Effector memory CD8-positive, alpha-beta T cell (primary cell): ENCODE measurements around the gene BTG4.

Experiments used
- ATAC-seq: fragments of 150-1000 bp; cut with Tn5 transposase; replicated peaks from 2 replicates; pipeline ENCODE4 v1.10.0; 2021; ENCODE audit warnings: mild to moderate bottlenecking, moderate library complexity
- DNase-seq, 3 experiments: peaks; one replicate each; pipeline ENCODE4 v3.0.0; 2021
- H3K27ac Mint-ChIP-seq, 2 donors: one replicate each; pipeline ENCODE4 v1.8.0; 2022; ENCODE audit warnings: mild to moderate bottlenecking in 2 of 2, mixed read lengths in 2 of 2, moderate library complexity in 2 of 2
- H3K27me3 Mint-ChIP-seq, 2 donors: one replicate each; pipeline ENCODE4 v1.8.0; 2022; ENCODE audit warnings: mixed read lengths in 2 of 2
- H3K36me3 Mint-ChIP-seq: one replicate; pipeline ENCODE4 v1.8.0; 2022; ENCODE audit warnings: mild to moderate bottlenecking, moderate library complexity, mixed read lengths; ENCODE audit not compliant: insufficient read depth
- H3K4me1 Mint-ChIP-seq, 2 donors: one replicate each; pipeline ENCODE4 v1.8.0; 2022; ENCODE audit warnings: low read depth in 2 of 2, mixed read lengths in 2 of 2
- H3K4me3 Mint-ChIP-seq, 2 donors: one replicate each; pipeline ENCODE4 v1.8.0; 2022; ENCODE audit warnings: mild to moderate bottlenecking in 2 of 2, mixed read lengths in 2 of 2, moderate library complexity in 2 of 2
- H3K9me3 Mint-ChIP-seq, 2 donors: one replicate each; pipeline ENCODE4 v1.8.0; 2022; ENCODE audit warnings: mixed read lengths in 2 of 2

Gene BTG4

DNA sequence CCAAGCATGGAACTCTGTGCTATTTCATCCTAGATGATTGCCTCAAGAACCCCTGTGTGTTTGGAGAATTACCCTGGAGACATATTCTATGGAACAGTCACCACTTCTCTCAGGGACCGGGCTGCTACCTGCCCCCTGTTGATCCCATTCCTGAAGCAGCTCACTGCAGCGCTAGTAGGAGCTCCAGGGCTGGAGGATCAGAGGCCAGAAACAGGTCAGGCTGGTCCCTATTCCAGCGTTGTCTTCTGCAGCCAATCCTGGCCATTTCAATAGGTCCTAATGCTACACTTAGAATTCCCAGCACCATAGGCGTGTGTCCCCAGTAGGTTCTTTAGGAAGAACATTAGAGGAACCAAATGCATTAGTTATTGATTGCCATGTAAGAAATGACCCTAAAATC lies 48.9 kb downstream of the BTG4 start:
- H3K4me1 Mint-ChIP-seq, result no peaks in the 10 kb centered on the region
- DNase-seq (no peak), ATAC-seq (no peak)
- H3K9me3 Mint-ChIP-seq, result no peaks in the 10 kb centered on the region
- no peak overlapping the region for H3K27ac Mint-ChIP-seq
- no peak overlapping the region for H3K4me3 Mint-ChIP-seq
- H3K27me3 Mint-ChIP-seq, result peaks cover 41 to 68% of the 10 kb centered on the region in 2 donors
- no peaks in the 10 kb centered on the region for H3K36me3 Mint-ChIP-seq

DNA sequence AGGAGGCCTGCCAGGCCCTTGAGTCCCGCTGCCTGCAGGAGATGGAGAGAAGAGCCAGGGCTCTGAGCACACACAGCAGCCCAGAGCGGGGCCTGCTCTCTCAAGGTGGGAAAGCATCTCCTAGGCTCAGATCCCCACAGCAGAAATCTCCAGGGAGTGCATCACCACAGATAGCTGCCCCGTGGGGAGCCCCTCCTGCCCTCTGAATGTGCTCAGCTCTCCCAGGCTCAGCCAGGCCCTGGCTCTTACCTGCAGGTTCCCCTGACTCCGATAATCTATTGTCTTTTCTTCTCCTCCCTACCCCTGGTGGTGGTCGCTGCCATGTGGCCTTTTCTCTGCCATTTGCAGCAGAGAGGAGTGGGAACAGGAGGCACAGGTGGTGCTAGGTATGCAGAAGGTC lies 49.9 kb downstream of the BTG4 start:
- DNase-seq (no peak), ATAC-seq (no peak)
- Mint-ChIP-seq H3K36me3 (no peaks in the 10 kb centered on the region), H3K4me1 (no peaks in the 10 kb centered on the region), H3K27ac (no peak overlapping the region), H3K27me3 (peaks cover 49 to 76% of the 10 kb centered on the region in 2 donors), H3K9me3 (no peaks in the 10 kb centered on the region), H3K4me3 (no peak overlapping the region)

DNA sequence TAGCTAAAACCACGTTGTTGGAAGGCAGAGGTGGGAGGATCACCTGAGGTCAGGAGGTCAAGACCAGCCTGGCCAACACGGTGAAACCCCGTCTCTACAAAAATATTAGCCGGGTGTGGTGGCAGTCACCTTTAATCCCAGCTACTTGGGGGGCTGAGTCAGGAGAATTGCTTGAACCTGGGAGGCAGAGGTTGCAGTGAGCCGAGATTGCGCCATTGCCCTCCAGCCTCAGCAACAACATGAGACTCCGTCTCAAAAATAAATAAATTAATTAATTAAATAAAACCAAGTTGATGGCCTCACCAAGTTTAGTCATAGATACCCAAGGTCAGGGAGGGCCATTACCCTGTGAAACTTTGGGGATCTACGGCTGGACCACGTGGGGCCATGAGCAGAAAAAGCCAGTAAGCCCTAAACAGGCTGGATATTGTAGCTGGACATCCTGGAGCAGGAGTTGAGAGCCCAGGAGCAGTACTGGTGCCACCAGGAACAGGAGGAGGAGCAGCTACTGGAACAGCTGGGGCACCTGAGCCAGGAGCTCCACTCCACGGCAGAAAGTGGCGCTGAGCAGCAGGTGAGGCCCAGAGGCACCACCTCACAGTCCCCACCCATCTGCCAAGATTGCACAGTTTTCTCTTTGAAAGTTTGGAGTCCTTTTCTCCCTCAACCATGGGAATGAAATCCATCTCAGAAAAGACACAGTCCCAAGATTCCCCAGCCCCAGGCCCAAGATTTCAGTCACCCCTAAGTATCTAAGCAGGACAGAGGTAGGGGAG lies 50.5 kb downstream of the BTG4 start:
- Mint-ChIP-seq H3K36me3 (no peaks in the 10 kb centered on the region), H3K4me3 (no peak overlapping the region), H3K27ac (no peak overlapping the region), H3K27me3 (peaks cover 55 to 83% of the 10 kb centered on the region in 2 donors), H3K9me3 (no peaks in the 10 kb centered on the region), H3K4me1 (no peaks in the 10 kb centered on the region)
- DNase-seq (no peak), ATAC-seq (no peak)

DNA sequence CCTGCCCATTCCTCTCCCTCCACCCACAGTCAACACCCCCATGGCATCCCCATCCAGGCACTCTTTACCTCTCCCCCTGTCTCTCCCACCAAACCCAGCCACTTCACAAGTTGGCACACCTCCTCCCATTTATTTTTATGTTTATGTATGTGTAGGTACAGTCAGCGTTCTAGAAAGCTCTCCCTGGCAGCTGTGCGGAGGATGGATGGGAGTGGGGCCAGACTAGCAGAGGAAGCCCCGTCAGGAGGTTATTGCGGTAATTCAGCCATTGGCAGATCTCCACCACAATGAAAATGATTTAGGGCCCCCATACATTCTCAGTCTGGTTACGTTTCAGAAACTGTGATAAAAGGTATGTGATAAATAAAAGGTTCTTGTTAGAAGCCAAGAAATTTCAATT lies 51.3 kb downstream of the BTG4 start:
- no peak for DNase-seq
- ATAC-seq, result no peak
- H3K27me3 Mint-ChIP-seq, result peaks cover 55 to 90% of the 10 kb centered on the region in 2 donors
- H3K4me3 Mint-ChIP-seq, result no peak overlapping the region
- no peaks in the 10 kb centered on the region for H3K36me3 Mint-ChIP-seq
- H3K9me3 Mint-ChIP-seq, result no peaks in the 10 kb centered on the region
- H3K4me1 Mint-ChIP-seq, result no peaks in the 10 kb centered on the region
- H3K27ac Mint-ChIP-seq, result no peak overlapping the region

DNA sequence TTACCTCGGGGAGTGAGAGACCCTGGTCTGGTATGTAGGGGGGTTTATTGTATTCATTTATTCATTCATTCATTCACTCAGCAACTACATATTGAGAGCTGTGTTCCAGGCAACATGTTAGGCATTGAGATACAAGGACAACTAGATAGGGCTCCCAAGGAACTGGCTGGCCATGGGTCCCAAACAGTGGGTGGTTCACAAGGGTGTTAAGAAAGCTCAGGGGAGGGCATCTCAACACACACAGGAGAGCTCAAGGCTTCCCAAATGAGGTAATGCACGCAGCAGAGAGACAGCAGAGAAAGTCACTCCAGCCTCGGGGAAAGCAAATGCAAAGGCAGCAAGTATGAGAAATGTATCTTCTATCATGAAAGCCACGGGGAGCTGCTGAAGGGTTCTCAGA lies 51.8 kb downstream of the BTG4 start:
- Mint-ChIP-seq H3K9me3 (no peaks in the 10 kb centered on the region), H3K27me3 (peaks cover 55 to 90% of the 10 kb centered on the region in 2 donors), H3K4me3 (no peak overlapping the region), H3K4me1 (no peaks in the 10 kb centered on the region), H3K27ac (no peak overlapping the region), H3K36me3 (no peaks in the 10 kb centered on the region)
- DNase-seq (no peak), ATAC-seq (no peak)

DNA sequence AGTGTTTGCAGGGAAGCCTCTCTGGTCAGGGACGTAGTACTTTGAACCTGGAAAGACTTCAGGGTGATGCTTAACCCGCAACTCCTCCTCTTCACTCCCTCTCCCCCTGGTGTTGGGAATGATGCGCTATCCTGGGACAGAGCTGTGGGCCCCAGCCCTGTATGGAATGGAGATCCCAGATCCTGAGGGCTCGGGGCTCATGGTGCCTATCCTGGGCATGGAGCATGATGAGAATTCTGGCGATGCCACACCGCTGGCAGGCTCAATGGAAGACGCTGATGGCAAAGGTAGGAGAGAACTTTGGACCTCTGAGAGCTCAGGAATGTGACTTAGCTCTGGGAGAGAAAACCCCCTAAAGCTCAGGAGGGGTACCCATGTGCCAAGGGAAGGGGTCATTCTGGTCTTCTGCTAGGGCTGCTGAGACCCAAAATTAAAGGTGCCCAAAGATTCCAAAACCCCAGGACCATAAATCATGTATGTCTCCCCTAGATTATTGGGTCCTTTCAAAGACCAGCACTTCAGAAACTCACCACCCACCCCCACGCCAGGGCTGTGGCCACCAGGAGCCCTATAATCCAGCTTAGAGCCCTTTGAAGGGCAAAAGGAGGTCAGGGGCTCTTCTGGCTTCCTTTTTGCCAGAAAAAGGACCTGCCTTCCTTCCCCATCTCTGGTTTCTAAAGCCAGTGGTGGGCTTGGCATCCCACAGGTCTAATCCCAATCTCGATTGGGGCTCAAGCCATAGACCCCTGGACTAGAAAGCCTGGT lies 52.5 kb downstream of the BTG4 start:
- Mint-ChIP-seq H3K4me1 (no peaks in the 10 kb centered on the region), H3K27ac (no peak overlapping the region), H3K27me3 (peaks cover 59 to 90% of the 10 kb centered on the region in 2 donors), H3K4me3 (no peak overlapping the region), H3K9me3 (no peaks in the 10 kb centered on the region), H3K36me3 (no peaks in the 10 kb centered on the region)
- DNase-seq (no peak), ATAC-seq (no peak)

DNA sequence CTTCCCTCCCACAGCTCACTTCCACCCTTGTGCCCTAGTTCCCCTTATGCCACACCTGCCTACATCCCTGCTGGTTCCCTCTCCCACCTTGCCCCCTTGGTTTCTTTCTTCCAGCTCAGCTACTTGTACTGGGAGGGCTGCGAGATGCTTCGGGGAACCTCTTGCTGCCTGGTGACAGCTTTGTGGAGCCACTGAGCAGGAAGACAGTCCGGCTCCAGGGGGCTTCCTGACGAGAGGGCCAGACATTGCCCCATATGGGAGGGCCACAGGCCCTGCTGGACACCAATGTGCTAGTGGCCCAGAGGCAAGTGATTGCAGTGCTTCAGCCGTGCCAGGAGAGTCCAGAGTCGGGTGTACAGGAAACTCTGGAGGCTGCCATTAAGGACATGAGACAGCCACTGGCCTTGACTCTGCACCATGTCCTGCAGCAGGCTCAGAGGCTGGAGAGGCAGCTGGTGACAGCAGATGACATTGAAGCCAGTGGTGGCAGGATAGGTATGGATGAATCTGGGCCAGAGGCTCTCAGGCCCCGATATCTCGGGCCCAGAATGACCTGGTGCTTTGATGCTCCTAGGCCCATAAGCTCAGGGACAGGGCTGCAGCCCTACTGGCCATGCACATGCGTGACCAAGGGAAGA lies 54.3 kb downstream of the BTG4 start:
- H3K4me1 Mint-ChIP-seq, result no peaks in the 10 kb centered on the region
- H3K9me3 Mint-ChIP-seq, result no peaks in the 10 kb centered on the region
- ATAC-seq (no peak), DNase-seq (no peak)
- H3K27ac Mint-ChIP-seq, result no peak overlapping the region
- H3K4me3 Mint-ChIP-seq, result no peak overlapping the region
- H3K27me3 Mint-ChIP-seq, result peaks cover 63 to 80% of the 10 kb centered on the region in 2 donors
- no peaks in the 10 kb centered on the region for H3K36me3 Mint-ChIP-seq

DNA sequence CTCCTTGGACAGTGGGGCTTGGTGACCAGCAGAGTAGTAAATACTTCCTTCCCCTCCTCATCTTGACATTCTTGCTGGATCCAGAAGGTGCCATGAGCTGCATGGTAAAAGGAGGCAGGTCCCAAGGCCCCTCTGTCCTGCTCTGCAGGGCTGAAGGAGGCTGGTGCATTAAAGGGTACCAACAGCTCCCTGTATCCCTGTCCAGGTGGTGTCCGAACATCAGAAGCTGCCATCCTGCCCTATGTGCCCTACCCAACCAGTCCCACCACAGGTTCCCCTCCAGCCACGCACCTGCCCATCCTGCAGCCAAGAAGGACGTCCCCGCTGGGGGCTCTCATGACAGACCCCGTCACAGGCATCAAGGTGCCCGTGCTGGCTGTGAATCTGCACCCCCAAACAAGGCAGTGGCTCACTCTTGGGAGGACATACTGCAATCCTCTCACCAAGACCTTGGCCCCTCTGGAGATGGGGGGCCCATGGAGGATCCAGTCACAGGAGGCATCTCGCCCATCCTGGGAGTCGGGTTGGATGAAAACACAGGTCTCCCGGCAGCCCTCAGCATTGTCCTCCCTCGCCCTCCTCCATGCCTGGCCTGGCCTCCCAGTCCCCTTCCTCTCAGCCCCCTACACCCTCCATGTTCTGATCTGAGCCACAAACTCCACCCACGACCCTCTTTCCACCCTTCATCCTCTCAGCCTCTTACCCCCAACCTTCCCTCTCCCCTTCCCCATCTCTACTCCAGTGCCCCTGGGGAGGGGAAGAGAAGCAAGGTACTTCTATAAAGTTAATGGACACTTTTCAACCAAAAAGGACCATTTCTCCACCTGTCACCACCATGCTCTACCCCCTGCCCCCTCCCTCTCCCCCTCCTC lies 55.1 kb downstream of the BTG4 start:
- Mint-ChIP-seq H3K27ac (no peak overlapping the region), H3K9me3 (no peaks in the 10 kb centered on the region), H3K4me1 (no peaks in the 10 kb centered on the region), H3K27me3 (peaks cover 61 to 73% of the 10 kb centered on the region in 2 donors), H3K36me3 (no peaks in the 10 kb centered on the region), H3K4me3 (no peak overlapping the region)
- no peak for ATAC-seq
- DNase-seq, result no peak

DNA sequence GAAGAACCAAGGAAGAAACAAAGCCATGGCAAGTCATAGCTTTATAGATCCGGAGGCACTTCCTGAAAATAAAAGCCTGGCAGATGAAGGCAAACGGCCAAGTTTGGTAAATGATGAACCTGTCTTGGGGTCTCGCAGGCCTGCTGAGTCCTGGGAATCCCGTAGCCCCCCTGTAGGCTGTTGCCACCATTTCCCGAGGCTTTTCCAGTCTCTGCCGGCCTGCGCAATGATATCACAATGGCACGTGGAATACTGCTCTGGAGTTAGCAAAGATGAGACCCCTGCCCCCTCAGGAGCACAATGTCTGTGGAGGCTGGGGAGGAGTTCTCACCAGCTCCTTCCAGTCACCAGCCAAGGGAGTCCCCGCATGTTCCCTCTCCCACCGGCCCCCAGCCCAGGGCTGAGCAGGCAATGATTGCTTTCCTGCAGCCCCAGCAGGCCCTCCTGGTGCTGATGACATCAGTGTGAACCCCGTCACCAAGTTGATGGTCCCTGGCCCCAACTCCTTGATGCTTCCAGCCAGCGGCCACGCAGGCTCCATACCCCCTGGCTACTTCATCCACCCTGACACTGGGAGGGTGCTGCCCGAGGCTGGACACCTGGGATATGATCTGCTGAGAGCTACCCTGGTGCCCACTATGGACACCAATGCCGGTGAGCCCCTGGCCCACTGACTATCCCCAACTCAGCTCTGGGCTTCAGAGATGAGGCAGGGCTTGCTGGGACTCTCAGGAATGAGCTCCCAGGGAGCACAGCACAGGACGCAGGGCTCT lies 55.9 kb downstream of the BTG4 start:
- no peaks in the 10 kb centered on the region for H3K36me3 Mint-ChIP-seq
- peaks cover 57 to 68% of the 10 kb centered on the region in 2 donors for H3K27me3 Mint-ChIP-seq
- no peak overlapping the region for H3K4me3 Mint-ChIP-seq
- no peak for DNase-seq
- ATAC-seq, result no peak
- no peaks in the 10 kb centered on the region for H3K4me1 Mint-ChIP-seq
- no peaks in the 10 kb centered on the region for H3K9me3 Mint-ChIP-seq
- no peak overlapping the region for H3K27ac Mint-ChIP-seq

DNA sequence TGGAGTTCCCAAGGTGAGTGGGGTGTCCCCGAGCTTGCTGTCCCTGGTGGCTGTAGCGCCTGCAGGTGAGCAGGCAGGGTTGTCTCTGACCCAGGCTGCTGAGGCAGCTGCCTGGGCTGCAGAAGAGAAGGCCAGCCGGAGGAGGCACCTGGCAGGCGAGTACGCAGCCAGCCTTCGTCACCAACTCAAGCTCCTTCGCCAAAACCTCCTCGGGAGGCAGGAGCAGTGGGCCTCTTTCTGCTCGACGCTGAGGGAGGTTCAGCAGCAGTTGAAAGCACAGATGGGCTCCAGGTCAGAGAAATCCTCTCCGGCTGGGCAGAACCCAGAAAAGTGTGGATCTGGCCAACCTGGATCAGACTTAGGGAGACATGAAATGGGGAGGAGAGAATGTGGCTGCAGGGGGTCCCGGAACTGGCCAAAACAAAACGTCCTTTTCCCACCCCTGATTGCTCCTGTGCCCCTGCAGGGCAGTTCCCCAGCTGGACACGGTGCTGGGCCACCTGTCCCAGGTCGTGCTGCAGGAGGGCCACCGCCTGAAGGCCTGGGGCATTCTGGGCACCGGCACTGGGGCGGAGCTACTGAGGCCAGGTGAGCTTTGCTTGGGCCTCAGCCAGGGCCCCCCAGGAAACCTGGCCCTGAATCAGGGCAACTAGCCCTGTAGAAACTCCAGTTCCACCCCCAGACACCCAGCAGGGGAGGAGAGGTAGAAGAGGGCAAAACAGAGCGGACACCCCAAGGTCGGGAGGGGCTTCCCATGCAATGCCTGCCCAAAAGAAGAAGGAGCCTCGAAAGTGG lies 56.7 kb downstream of the BTG4 start:
- no peak for DNase-seq
- Mint-ChIP-seq H3K9me3 (no peaks in the 10 kb centered on the region), H3K27me3 (peaks cover 50 to 60% of the 10 kb centered on the region in 2 donors)

DNA sequence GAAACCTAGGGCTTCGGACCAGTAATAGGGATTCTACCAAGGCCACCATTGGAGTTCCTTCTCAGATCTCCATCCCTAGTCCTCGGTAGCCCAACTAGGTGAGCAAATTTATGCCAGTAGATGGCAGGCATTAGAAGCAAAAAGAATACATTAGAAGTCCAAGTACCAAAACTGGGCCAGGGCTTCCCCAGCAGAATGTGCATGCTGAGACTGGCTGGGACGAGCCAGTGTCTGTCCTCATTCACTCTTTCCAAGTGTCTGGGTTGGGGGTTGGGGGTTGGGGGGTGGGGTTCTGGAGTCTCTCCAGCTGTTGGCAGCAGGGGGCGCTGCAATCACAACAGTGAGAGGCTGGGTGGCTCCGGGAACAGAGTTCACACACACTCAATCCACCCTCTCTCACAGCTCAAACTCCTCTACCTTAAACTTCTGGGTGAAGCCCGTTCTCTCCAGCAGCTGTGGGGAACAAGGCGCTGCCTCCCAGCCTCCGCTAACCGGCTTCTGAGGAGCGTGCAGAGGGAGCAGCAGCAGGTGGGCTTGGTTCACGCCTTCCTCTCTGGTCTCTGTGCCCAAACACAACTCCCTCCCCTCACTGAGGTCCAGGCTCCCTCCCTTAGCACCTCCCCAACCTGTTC lies 57.5 kb downstream of the BTG4 start:
- H3K27me3 Mint-ChIP-seq, result peaks cover 41 to 52% of the 10 kb centered on the region in 2 donors
- ATAC-seq (no peak), DNase-seq (peak in 1 of 3 experiments; percentile 3)
- H3K36me3 Mint-ChIP-seq, result no peaks in the 10 kb centered on the region
- H3K9me3 Mint-ChIP-seq, result no peaks in the 10 kb centered on the region
- H3K4me1 Mint-ChIP-seq, result no peaks in the 10 kb centered on the region
- no peak overlapping the region for H3K27ac Mint-ChIP-seq
- H3K4me3 Mint-ChIP-seq, result no peak overlapping the region

More for the DNA sequence above, 56.7 kb downstream of the BTG4 start:
- H3K4me3 Mint-ChIP-seq, result no peak overlapping the region
- H3K36me3 Mint-ChIP-seq, result no peaks in the 10 kb centered on the region
- no peak overlapping the region for H3K27ac Mint-ChIP-seq
- no peak for ATAC-seq
- no peaks in the 10 kb centered on the region for H3K4me1 Mint-ChIP-seq
